WI38 (cell line): ENCODE results near the gene FHAD1.
"Not testable (repeated sequence)": the region's sequence is repeated elsewhere in the genome, so short reads cannot be mapped to it uniquely, and the experiment has no call there.

Experiments used
- H3K4me3 ChIP-seq: 2 replicates; pipeline ENCODE4 v1.5.1; 2011; ENCODE audit warnings: low read depth, mild to moderate bottlenecking, control low read depth, low read length
- TF ChIP-seq, protein P1 (sequence below): IDR thresholded peaks from 2 replicates; pipeline ENCODE4 v1.5.1; 2012; ENCODE audit warnings: low read depth, mild to moderate bottlenecking, control low read depth, low read length

The FHAD1 gene

DNA sequence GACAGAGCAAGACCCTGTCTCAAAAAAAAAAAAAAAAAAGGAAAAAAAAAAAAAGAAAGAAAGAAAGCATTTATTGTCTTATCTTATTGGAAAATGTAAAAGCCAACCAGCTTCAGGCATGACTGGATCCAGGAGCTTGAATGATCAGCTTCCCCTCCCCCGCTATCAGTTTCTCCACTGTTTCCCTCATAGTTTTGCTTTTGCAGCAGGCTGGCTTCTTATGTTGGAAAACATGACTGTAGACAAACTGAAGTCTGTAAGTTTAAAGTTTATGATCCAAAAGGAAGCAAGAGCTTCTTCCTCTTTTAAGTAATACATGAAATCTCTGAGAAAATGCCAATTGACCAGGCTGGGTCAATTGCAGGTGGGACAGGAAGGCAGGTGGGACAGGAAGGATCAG, 52.2 kb downstream of the FHAD1 start:
- H3K4me3 ChIP-seq = no peak overlapping the region
- TF ChIP-seq, protein P1, sequence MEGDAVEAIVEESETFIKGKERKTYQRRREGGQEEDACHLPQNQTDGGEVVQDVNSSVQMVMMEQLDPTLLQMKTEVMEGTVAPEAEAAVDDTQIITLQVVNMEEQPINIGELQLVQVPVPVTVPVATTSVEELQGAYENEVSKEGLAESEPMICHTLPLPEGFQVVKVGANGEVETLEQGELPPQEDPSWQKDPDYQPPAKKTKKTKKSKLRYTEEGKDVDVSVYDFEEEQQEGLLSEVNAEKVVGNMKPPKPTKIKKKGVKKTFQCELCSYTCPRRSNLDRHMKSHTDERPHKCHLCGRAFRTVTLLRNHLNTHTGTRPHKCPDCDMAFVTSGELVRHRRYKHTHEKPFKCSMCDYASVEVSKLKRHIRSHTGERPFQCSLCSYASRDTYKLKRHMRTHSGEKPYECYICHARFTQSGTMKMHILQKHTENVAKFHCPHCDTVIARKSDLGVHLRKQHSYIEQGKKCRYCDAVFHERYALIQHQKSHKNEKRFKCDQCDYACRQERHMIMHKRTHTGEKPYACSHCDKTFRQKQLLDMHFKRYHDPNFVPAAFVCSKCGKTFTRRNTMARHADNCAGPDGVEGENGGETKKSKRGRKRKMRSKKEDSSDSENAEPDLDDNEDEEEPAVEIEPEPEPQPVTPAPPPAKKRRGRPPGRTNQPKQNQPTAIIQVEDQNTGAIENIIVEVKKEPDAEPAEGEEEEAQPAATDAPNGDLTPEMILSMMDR = no peak

DNA sequence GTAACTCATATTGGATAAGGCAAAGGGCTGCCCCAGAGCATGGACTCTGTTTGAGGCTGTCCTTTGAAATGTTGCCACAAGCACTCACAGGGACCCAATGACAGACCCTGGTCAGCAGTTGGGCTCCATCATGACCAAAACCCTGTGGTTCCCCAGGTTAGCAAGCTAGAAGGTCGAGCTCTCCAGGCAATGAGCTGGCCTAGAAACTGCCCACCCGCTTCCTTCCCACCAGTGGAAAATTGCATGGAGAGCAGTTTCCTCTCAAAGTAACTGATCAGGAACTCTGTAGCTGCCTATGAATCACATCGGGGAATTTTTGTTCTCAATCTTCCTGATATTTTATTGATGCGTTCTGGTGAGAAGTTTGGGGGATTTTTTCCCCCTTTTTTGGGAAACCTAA, 52.8 kb downstream of the FHAD1 start:
- H3K4me3 ChIP-seq = no peak overlapping the region
- TF ChIP-seq, protein P1 = no peak

DNA sequence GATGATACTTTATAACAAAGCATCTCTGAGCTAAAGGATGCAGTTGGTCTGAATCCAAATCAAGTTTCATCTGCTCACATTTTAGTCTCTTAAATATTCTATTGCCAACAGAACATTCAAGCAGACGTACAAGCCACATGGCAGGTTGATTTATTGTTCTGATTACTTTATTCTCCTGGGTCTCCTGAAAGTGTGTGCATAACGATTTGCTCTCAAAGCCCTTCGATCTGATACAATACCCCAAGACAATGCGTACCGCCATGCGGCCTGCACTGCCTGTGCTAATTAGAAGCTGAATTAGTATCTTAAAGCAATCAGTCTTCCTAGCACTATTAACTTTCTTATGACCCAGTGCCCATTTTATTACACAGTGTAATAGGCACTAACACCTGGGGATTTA, 56.9 kb downstream of the FHAD1 start:
- TF ChIP-seq, protein P1 = no peak
- H3K4me3 ChIP-seq = no peak overlapping the region

DNA sequence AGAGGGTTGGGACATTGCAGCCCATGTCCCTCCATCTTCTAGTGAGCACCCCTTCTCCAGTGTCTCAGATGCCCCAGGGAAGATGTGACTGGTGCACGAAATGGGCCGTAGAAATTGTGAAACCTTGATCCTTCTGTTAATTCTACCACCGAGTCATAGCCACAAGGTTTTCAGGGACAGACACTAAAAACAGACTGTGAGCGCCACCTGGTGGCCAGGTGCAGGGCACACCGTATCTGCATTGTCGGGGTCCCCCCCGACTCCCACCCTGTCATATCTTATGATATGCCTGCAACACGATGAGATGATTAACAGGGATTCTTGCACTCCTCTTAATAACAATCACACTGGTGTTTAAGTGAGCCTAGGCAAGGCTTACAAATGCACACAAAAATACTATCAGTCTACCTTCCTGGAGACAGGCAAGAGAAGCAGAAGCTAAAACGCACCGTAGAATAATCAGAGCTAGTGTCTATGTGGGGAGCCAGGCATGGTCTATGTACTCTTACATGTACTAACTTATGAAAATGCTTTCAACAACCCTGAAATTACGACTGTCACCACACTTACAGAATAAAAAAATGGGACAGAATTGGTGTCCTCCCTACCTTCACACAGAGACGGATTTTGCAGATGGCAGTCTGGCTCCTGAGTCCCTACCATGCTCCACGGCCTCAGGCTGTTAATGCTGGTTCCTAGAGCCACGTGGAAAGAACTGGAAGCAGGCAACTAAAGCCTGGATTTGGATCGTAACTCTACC, 57.9 kb downstream of the FHAD1 start:
- TF ChIP-seq, protein P1 = peak; percentile 86
- H3K4me3 ChIP-seq = no peak overlapping the region

DNA sequence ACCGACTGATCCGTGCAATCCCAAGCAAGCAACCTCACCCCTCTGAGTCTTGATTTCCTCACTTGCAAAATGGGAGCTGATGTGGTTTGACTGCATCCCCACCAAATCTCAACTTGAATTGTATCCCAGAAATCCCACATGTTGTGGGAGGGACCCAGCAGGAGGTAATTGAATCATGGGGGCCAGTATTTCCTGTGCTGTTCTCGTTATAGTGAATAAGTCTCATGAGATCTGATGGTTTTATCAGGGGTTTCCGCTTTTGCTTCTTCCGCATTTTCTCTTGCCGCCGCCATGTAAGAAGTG, 58.4 kb downstream of the FHAD1 start:
- TF ChIP-seq, protein P1 = no peak
- no peak overlapping the region for H3K4me3 ChIP-seq

DNA sequence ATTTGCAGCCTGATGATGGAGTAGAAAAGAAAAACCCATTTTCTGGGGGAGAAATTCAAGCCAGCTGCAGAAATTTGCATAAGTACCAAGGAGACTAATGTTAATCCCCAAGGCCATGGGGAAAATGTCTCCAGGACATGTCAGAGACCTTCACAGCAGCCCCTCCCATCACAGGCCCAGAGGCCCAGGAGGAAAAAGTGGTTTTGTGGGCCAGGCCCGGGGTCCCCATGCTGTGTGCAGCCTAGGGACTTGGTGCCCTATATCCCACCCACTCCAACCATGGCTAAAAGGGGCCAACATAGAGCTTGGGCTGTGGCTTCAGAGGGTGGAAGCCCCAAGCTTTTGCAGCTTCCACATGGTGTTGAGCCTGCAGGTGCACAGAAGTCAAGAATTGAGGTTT, 59.3 kb downstream of the FHAD1 start:
- H3K4me3 ChIP-seq = not testable (repeated sequence)

DNA sequence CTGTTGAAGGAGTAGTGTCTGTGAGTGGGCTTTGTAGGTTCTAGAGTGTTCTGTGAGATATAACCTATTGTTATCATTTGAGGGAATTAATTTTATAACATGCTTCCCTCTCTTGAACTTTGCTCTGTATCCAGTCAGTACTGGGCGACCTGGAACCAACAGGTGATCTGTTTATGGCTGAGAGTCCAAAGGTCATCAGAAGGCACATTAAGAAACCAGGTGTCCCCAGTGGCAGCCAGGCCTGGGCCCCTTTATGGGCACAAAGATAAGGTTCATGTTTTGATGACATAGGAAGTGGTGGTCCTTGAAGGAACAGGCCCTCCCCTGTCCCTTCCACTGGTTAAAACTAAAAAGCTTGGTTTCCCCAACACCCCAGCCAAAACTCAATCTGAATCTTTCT, 61.1 kb downstream of the FHAD1 start:
- TF ChIP-seq, protein P1 = no peak

DNA sequence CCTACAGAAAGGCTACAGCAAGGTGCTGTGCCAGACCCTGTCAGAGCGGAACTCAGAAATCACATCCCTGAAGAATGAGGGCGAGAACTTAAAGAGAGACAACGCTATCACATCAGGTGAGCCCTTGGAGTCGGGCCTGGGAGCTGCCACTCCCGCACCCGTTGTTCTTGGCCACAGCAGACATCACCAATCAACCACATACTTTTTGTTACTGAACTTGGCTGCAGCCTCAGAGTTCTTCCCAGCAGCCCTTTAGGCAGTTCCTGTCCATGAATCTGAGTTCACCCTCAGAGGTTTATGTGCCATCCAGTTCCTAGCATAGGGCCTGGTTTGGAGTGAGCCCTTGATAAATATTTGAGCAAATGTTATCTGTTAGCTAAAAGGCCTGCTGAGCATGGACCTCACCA, 61.6 kb downstream of the FHAD1 start:
- TF ChIP-seq, protein P1 = no peak
- no peak overlapping the region for H3K4me3 ChIP-seq

More for the DNA sequence above, 61.1 kb downstream of the FHAD1 start:
- H3K4me3 ChIP-seq = no peak overlapping the region
